ENCODE data around the gene HELLS. TPM values are rescaled to one million over a fixed set of nuclear protein-coding genes. Genes with fewer than 3 reads are reported as not detected.

The HELLS gene
- total and polyA plus RNA-seq, 2 experiments from 2014 or later: 776 to 913 TPM

GRCh38 chr10:94583124-94583523, 37.5 kb downstream of the HELLS start:
- H3K36me3 ChIP-seq (ENCODE audit: insufficient read depth): peaks cover 69% of the 10 kb centered on the region
- H3F3A ChIP-seq (replicated peaks; ENCODE audit: low read depth): no peaks in the 10 kb centered on the region
- no peak overlapping the region; the same call in 1 of the 2 replicates for H3K27ac ChIP-seq (ENCODE audit: low read depth)
- ATAC-seq (no peak), DNase-seq (ENCODE audit: low spot score) (no peak)
- Mint-ChIP-seq H3K27ac (no peak overlapping the region), H3K4me1 (no peaks in the 10 kb centered on the region), H3K9me3 (no peaks in the 10 kb centered on the region), H3K36me3 (ENCODE audit: low read depth) (peaks cover 68% of the 10 kb centered on the region), H3K27me3 (ENCODE audit: insufficient read depth, low read depth, poor library complexity) (no peaks in the 10 kb centered on the region), H3K4me3 (no peak overlapping the region)
- H2AFZ ChIP-seq: no peak overlapping the region
- H4K20me1 ChIP-seq (replicated peaks; ENCODE audit: insufficient read depth): peaks cover 8% of the 10 kb centered on the region; the same call in 1 of the 2 replicates
- H3K4me1 ChIP-seq (ENCODE audit: insufficient read depth): no peaks in the 10 kb centered on the region
- H3K27me3 ChIP-seq (ENCODE audit: insufficient read depth): no peaks in the 10 kb centered on the region
- H3K4me2 ChIP-seq: no peak overlapping the region
- TF ChIP-seq ETS1 (IDR thresholded peaks at IDR 0.05) (no peak), ZNF331 (CRISPR knock-in tag; IDR thresholded peaks at IDR 0.05; ENCODE audit: low read depth) (no peak), CTCF (conservative IDR thresholded peaks at IDR 0.05; ENCODE audit: low read depth in 2 of 2) (no peak), STAT1 (IDR thresholded peaks at IDR 0.05; ENCODE audit: unreplicated experiment) (no peak), CREB1 (CRISPR knock-in tag; IDR thresholded peaks at IDR 0.05; ENCODE audit: low read depth) (no peak)
- no peak overlapping the region for H3K4me3 ChIP-seq
- H3K79me2 ChIP-seq (replicated peaks; ENCODE audit: insufficient read depth): peaks cover 14% of the 10 kb centered on the region
- H3K9me2 ChIP-seq (ENCODE audit: insufficient read depth): no peaks in the 10 kb centered on the region

- Histone ChIP-seq H3K4me2 (no peak overlapping the region), H3K4me1 (ENCODE audit: insufficient read depth) (no peaks in the 10 kb centered on the region), H3K36me3 (ENCODE audit: insufficient read depth) (peaks cover 96% of the 10 kb centered on the region), H3F3A (replicated peaks; ENCODE audit: low read depth) (peaks cover 10% of the 10 kb centered on the region; the same call in 1 of the 2 replicates), H3K79me2 (replicated peaks; ENCODE audit: insufficient read depth) (peaks cover 7% of the 10 kb centered on the region), H4K20me1 (replicated peaks; ENCODE audit: insufficient read depth) (peaks cover 12% of the 10 kb centered on the region; the same call in 1 of the 2 replicates), H3K27me3 (ENCODE audit: insufficient read depth) (no peaks in the 10 kb centered on the region), H3K4me3 (no peak overlapping the region), H3K9me2 (ENCODE audit: insufficient read depth) (no peaks in the 10 kb centered on the region), H2AFZ (no peak overlapping the region), H3K27ac (ENCODE audit: low read depth) (no peak overlapping the region)
- Mint-ChIP-seq H3K4me3 (no peak overlapping the region), H3K27me3 (ENCODE audit: insufficient read depth, low read depth, poor library complexity) (no peaks in the 10 kb centered on the region), H3K36me3 (ENCODE audit: low read depth) (peaks cover 91% of the 10 kb centered on the region), H3K9me3 (no peaks in the 10 kb centered on the region), H3K4me1 (no peaks in the 10 kb centered on the region), H3K27ac (no peak overlapping the region)
- DNase-seq (ENCODE audit: low spot score) (no peak), ATAC-seq (no peak)
- TF ChIP-seq ZNF114 (CRISPR knock-in tag; IDR thresholded peaks at IDR 0.05): no peak
- no peak for TF ChIP-seq CTCF (conservative IDR thresholded peaks at IDR 0.05; ENCODE audit: low read depth in 2 of 2)
- no peak for TF ChIP-seq STAT1 (IDR thresholded peaks at IDR 0.05; ENCODE audit: unreplicated experiment)
- TF ChIP-seq EZH2phosphoT487 (IDR thresholded peaks at IDR 0.05; ENCODE audit: unreplicated experiment): no peak
- no peak for TF ChIP-seq CREB1 (CRISPR knock-in tag; IDR thresholded peaks at IDR 0.05; ENCODE audit: low read depth)
- TF ChIP-seq ETS1 (IDR thresholded peaks at IDR 0.05): no peak
- no peak for TF ChIP-seq ZNF331 (CRISPR knock-in tag; IDR thresholded peaks at IDR 0.05; ENCODE audit: low read depth)
- no peak for TF ChIP-seq EZH2 (IDR thresholded peaks at IDR 0.05; ENCODE audit: low read depth, unreplicated experiment)
Measured at GRCh38 chr10:94591461-94592205, 46.0 kb downstream of the HELLS start.

All from GM23338 (cell line).